Measurements from ENCODE around the gene SRGAP2C. TPM values are rescaled to one million over a fixed set of nuclear protein-coding genes. Genes with fewer than 3 reads are reported as not detected.
"Not testable (repeated sequence)": the region's sequence is repeated elsewhere in the genome, so short reads cannot be mapped to it uniquely, and the experiment has no call there.

Gene SRGAP2C
- polyA plus RNA-seq, 1 donor from 2014 or later, result 2.7 TPM

DNA sequence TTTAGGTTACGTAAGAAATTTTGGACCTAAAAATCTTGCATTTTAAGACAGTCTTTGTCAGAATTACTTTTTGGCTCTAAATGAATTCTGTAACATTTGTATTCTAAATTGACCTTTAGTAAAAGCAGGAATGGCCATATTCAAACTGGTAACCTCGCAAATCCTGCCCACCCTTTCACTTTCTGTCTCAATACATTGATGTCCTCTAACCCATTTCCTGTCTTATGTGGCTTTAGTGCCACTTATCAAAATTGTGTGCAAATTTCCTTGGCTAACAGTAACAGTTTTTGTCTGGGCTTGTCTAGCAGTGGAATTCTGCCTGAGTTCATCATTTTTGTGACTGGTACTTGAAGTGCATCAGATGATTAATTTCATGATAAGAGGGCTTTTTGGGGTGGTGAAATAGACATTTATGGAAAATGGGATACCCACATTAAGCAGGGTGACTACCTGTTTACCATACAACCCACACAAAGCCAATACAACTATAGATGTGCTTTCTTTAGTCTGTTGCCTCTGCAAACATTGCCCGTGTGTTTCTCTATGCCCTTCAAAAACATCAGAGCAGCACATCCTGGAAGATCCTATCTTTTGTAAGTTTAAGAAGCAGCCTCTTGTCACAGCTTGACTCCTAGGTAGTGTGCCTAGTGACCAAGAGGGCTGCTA, 205.3 kb downstream of the SRGAP2C start:
- not testable (repeated sequence) for H3K9me3 Mint-ChIP-seq, H3K4me3 Mint-ChIP-seq, H3K4me1 Mint-ChIP-seq, H3K27me3 Mint-ChIP-seq, H3K27ac Mint-ChIP-seq, H3K36me3 Mint-ChIP-seq

- H3K4me1 Mint-ChIP-seq, H3K27me3 Mint-ChIP-seq, H3K9me3 Mint-ChIP-seq, H3K36me3 Mint-ChIP-seq, H3K4me3 Mint-ChIP-seq, H3K27ac Mint-ChIP-seq: not testable (repeated sequence)
Measured at GRCh38 chr1:121392130-121392529, 207.4 kb downstream of the SRGAP2C start.

DNA sequence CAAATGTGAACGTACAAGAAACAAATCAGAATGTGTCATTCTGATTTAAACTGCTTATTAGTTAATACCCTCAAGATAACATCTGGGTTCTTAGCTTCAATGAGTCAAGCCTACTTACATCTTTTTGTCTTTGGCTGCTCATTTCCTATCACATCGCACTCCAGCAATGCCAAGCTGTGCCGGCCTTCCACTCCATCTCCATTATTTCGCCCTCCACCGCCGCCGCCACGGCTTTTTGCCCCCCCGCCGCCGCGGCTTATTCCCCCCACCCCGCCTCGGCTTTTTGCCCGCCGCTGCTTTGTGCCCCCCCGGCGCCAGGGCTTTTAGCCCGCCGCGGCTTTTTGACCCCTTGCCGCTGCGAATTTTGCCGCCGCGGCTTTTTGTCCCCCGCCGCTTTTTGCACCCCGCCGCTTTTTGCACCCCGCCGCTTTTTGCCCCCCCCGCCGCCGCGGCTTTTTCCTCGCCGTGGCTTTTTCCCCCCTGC, 211.0 kb downstream of the SRGAP2C start:
- not testable (repeated sequence) for H3K27me3 Mint-ChIP-seq, H3K36me3 Mint-ChIP-seq, H3K9me3 Mint-ChIP-seq
- peak overlapping the region in 1 of 3 donors; percentile 23 for H3K27ac Mint-ChIP-seq
- H3K4me3 Mint-ChIP-seq, result peak overlapping the region; percentile 63 to 87 (median 78)
- H3K4me1 Mint-ChIP-seq, result peaks cover 0 to 10% (median 0%) of the 10 kb centered on the region in 3 donors

GRCh38 chr1:121396335-121397081, 211.7 kb downstream of the SRGAP2C start:
- Mint-ChIP-seq H3K27ac (peak overlapping the region in 1 of 3 donors; percentile 27), H3K4me1 (peaks cover 3 to 12% (median 4%) of the 10 kb centered on the region in 3 donors), H3K4me3 (peak overlapping the region; percentile 82 to 96 (median 88)), H3K9me3 (peaks cover 8 to 14% (median 11%) of the 10 kb centered on the region in 3 donors)
- not testable (repeated sequence) for H3K36me3 Mint-ChIP-seq, H3K27me3 Mint-ChIP-seq

DNA sequence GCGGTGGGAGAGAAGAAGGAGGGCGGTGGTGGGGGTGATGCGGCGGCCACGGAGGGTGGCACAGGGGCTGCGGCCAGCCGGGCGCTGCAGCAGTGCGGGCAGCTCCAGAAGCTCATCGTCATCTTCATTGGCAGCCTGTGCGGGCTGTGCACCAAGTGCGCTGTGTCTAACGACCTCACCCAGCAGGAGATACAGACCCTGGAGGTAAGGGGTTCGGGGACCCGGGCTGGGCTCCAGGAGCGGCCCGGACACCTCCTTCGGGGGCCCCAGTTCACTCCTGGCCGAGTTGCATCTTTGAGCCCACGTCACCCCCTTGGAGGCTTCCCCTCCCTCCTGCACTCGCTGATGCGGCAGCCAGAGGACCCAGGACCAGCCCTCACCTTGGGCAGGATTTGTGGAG, 212.3 kb downstream of the SRGAP2C start:
- not testable (repeated sequence) for H3K36me3 Mint-ChIP-seq, H3K27me3 Mint-ChIP-seq
- Mint-ChIP-seq H3K4me1 (peaks cover 3 to 12% (median 4%) of the 10 kb centered on the region in 3 donors), H3K4me3 (peak overlapping the region; percentile 82 to 96 (median 88)), H3K27ac (peak overlapping the region in 1 of 3 donors; percentile 27), H3K9me3 (peaks cover 8 to 14% (median 11%) of the 10 kb centered on the region in 3 donors)

DNA sequence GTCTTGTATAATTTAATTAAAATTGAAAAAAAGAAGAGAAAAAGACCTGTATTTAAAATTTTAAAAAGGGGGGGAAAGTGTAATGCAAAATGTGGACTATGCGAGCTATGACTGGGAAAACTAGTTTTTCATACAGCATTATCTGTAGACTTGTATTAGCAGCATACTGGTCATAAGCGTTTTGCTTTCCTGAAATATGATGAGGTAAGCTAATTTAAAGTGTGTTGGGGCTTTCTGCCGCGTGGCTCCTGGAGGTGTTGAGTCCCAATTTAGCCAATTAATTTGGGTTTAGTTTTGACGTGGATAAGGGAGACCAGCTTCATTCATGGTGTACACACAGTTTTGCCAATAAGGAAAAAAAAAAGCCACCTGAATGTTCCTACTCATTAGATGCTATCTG, 214.4 kb downstream of the SRGAP2C start:
- H3K36me3 Mint-ChIP-seq, H3K27me3 Mint-ChIP-seq, H3K27ac Mint-ChIP-seq, H3K4me3 Mint-ChIP-seq: not testable (repeated sequence)
- Mint-ChIP-seq H3K9me3 (peaks cover 8 to 14% (median 12%) of the 10 kb centered on the region in 3 donors), H3K4me1 (peaks cover 3 to 12% (median 4%) of the 10 kb centered on the region in 3 donors)

DNA sequence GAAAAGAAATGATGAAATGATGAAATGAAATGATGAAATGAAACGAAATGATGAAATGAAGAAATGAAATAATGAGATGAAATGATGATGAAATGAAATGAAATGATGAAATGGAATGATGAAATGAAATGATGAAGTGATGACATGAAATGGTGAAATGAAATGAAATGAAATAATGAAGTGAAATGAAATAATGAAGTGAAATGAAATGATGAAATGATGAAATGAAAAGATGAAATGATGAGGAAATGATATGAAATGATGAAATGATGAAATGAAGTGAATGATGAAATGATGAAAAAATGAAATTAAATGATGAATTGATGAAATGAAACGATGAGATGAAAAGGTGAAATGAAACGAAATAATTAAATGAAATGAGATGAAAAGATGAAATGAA, 215.3 kb downstream of the SRGAP2C start:
- peaks cover 3 to 12% (median 4%) of the 10 kb centered on the region in 3 donors for H3K4me1 Mint-ChIP-seq
- peak overlapping the region in 1 of 3 donors; percentile 81 for H3K27ac Mint-ChIP-seq
- not testable (repeated sequence) for H3K27me3 Mint-ChIP-seq, H3K36me3 Mint-ChIP-seq
- H3K9me3 Mint-ChIP-seq, result peaks cover 8 to 14% (median 12%) of the 10 kb centered on the region in 3 donors
- peak overlapping the region in 2 of 4 donors; percentile 35 to 68 for H3K4me3 Mint-ChIP-seq

GRCh38 chr1:121400541-121401310, 216.0 kb downstream of the SRGAP2C start:
- H3K27me3 Mint-ChIP-seq, H3K36me3 Mint-ChIP-seq: not testable (repeated sequence)
- H3K27ac Mint-ChIP-seq, result peak overlapping the region; percentile 81 to 84 (median 82)
- peak overlapping the region; percentile 13 to 87 (median 57) for H3K4me3 Mint-ChIP-seq
- peaks cover 3 to 12% (median 4%) of the 10 kb centered on the region in 3 donors for H3K4me1 Mint-ChIP-seq
- peaks cover 8 to 14% (median 12%) of the 10 kb centered on the region in 3 donors for H3K9me3 Mint-ChIP-seq

GRCh38 chr1:121401375-121401955, 216.7 kb downstream of the SRGAP2C start:
- not testable (repeated sequence) for H3K36me3 Mint-ChIP-seq, H3K27me3 Mint-ChIP-seq
- H3K4me3 Mint-ChIP-seq, result peak overlapping the region; percentile 7 to 87 (median 78)
- peak overlapping the region in 2 of 3 donors; percentile 82 to 84 for H3K27ac Mint-ChIP-seq
- H3K9me3 Mint-ChIP-seq, result peaks cover 8 to 14% (median 12%) of the 10 kb centered on the region in 3 donors
- H3K4me1 Mint-ChIP-seq, result peaks cover 3 to 12% (median 4%) of the 10 kb centered on the region in 3 donors

DNA sequence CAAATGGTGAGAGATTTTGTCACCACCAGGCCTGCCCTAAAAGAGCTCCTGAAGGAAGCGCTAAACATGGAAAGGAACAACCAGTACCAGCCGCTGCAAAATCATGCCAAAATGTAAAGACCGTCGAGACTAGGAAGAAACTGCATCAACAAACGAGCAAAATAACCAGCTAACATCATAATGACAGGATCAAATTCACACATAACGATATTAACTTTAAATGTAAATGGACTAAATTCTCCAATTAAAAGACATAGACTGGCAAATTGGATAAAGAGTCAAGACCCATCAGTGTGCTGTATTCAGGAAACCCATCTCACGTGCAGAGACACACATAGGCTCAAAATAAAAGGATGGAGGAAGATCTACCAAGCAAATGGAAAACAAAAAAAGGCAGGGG, 218.5 kb downstream of the SRGAP2C start:
- not testable (repeated sequence) for H3K36me3 Mint-ChIP-seq

GRCh38 chr1:121408354-121408753, 223.6 kb downstream of the SRGAP2C start:
- Mint-ChIP-seq H3K27me3 (no peaks in the 10 kb centered on the region), H3K4me3 (no peak overlapping the region), H3K27ac (no peak overlapping the region), H3K9me3 (no peaks in the 10 kb centered on the region), H3K4me1 (peaks cover 7 to 8% (median 7%) of the 10 kb centered on the region in 3 donors), H3K36me3 (no peaks in the 10 kb centered on the region)

More for the DNA sequence above, 218.5 kb downstream of the SRGAP2C start:
- H3K27ac Mint-ChIP-seq, H3K4me3 Mint-ChIP-seq, H3K27me3 Mint-ChIP-seq: not testable (repeated sequence)
- H3K4me1 Mint-ChIP-seq, result peaks cover 6 to 13% (median 7%) of the 10 kb centered on the region in 3 donors
- peaks cover 8 to 14% (median 12%) of the 10 kb centered on the region in 3 donors for H3K9me3 Mint-ChIP-seq

DNA sequence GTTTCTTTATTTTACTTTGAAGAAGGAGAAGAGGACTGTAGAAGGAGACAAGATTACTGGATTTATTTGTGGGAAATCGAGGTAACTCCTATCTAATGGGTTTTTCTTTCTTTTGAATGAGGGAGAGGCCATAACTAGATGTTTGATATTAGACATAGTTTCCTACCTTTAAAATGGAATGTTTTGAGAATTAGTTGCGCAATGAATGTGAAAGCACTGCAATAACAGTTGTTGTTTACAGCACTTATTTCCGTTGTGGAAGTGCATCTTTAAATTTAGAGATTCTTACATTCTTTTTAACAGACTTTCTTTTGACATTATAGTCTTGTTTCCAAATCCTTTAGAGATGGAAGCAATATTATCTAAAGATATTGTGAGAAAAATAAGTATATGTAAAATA, 229.0 kb downstream of the SRGAP2C start:
- H3K36me3 Mint-ChIP-seq, result peaks cover 2% of the 10 kb centered on the region
- H3K27ac Mint-ChIP-seq, result no peak overlapping the region
- H3K9me3 Mint-ChIP-seq, result no peaks in the 10 kb centered on the region
- H3K4me1 Mint-ChIP-seq, result no peaks in the 10 kb centered on the region
- H3K27me3 Mint-ChIP-seq, result peaks cover 2% of the 10 kb centered on the region
- H3K4me3 Mint-ChIP-seq, result no peak overlapping the region

- H3K27ac Mint-ChIP-seq, result no peak overlapping the region
- no peaks in the 10 kb centered on the region for H3K9me3 Mint-ChIP-seq
- no peak overlapping the region for H3K4me3 Mint-ChIP-seq
- peaks cover 2% of the 10 kb centered on the region for H3K36me3 Mint-ChIP-seq
- no peaks in the 10 kb centered on the region for H3K4me1 Mint-ChIP-seq
- H3K27me3 Mint-ChIP-seq, result peaks cover 2% of the 10 kb centered on the region
Measured at GRCh38 chr1:121414905-121415304, 230.1 kb downstream of the SRGAP2C start.

DNA sequence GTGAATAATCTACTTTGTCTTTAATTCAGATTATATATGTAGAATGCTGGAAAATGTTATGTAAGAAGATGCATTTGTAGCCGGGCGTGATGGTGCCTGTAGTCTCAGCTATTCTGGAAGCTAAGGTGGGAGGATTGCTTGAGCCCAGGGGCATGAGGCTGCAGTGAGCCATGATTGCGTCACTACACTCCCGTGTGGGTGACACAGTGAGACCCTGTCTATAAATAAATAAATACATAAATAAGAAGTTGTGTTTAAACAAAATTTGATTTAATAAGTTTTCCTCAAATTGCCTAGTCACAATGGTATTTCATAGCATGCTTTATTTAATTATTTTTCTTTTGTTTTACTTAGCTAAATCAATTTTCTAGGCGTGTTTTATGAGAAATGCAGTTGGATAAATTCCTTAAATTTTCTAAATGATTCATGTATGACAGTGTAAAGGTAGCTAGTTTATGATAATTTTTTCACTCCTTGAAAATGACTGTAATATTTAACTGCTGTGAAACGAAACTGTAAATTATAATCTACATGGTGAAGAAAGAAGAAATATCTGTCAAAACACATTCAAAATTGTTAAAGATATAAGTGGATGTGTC, 232.6 kb downstream of the SRGAP2C start:
- peaks cover 0 to 4% (median 3%) of the 10 kb centered on the region in 3 donors for H3K4me1 Mint-ChIP-seq
- H3K9me3 Mint-ChIP-seq, result no peaks in the 10 kb centered on the region
- H3K27me3 Mint-ChIP-seq, result peaks cover 2% of the 10 kb centered on the region
- peaks cover 2% of the 10 kb centered on the region for H3K36me3 Mint-ChIP-seq
- no peak overlapping the region for H3K4me3 Mint-ChIP-seq
- no peak overlapping the region for H3K27ac Mint-ChIP-seq
